Spleen (tissue), 11 donors: ENCODE data around the gene HBG1. TPM values are rescaled to one million over a fixed set of nuclear protein-coding genes. Genes with fewer than 3 reads are reported as not detected.
"Not testable (repeated sequence)": the region's sequence is repeated elsewhere in the genome, so short reads cannot be mapped to it uniquely, and the experiment has no call there.

Source experiments
- DNase-seq: peaks from one replicate; pipeline ENCODE4 v3.0.0-alpha.2; 2020
- H3K27ac ChIP-seq, 8 donors: fragments of 200-600 bp; sonication (generic) in 7 of 8; 1 replicate in 4 of 8; 2 replicates in 4 of 8; pipeline versions ENCODE4 v1.5.0 to v1.8.0; 2016 to 2021; ENCODE audit warnings: inconsistent platforms in 4 of 8, mild to moderate bottlenecking in 4 of 8, moderate library complexity in 1 of 8
- H3K27me3 ChIP-seq, 7 donors: fragments of 200-600 bp; sonication (generic) in 6 of 7; replicated peaks in 1 of 7; 1 replicate in 4 of 7; 2 replicates in 3 of 7; pipeline versions ENCODE4 v1.5.0 to v1.8.0; 2016 to 2021; ENCODE audit warnings: inconsistent platforms in 3 of 7, mild to moderate bottlenecking in 1 of 7
- H3K36me3 ChIP-seq, 6 donors: fragments of 200-600 bp; sonication (generic) in 5 of 6; 1 replicate in 4 of 6; 2 replicates in 2 of 6; pipeline versions ENCODE4 v1.5.0 to v1.8.0; 2016 to 2021; ENCODE audit warnings: inconsistent platforms in 2 of 6
- H3K4me1 ChIP-seq, 6 donors: fragments of 200-600 bp; sonication (generic) in 5 of 6; 1 replicate in 3 of 6; 2 replicates in 3 of 6; pipeline versions ENCODE4 v1.5.0 to v1.8.0; 2016 to 2021; ENCODE audit warnings: inconsistent platforms in 3 of 6
- H3K4me3 ChIP-seq, 8 donors: fragments of 200-600 bp; sonication (generic) in 7 of 8; 1 replicate in 4 of 8; 2 replicates in 4 of 8; pipeline versions ENCODE4 v1.5.0 to v1.8.0; 2016 to 2021; ENCODE audit warnings: inconsistent platforms in 4 of 8, mild to moderate bottlenecking in 4 of 8, moderate library complexity in 2 of 8
- H3K9me3 ChIP-seq, 8 donors: fragments of 200-600 bp; sonication (generic) in 7 of 8; 1 replicate in 4 of 8; 2 replicates in 4 of 8; pipeline versions ENCODE4 v1.5.0 to v1.8.0; 2016 to 2021; ENCODE audit warnings: inconsistent platforms in 4 of 8
- CTCF ChIP-seq, 11 experiments: fragments of 200-600 bp in 7 of 11; fragments of 450-650 bp in 4 of 11; sonication (generic) in 4 of 11; IDR thresholded peaks in 8 of 11; conservative IDR thresholded peaks in 3 of 11; 1 replicate in 7 of 11; 2 replicates in 4 of 11; pipeline versions ENCODE4 v1.4.0 to v1.8.0; 2016 to 2021; ENCODE audit warnings: antibody characterized with exemption in 11 of 11, inconsistent platforms in 4 of 11, mild to moderate bottlenecking in 1 of 11
- POLR2A ChIP-seq, 3 donors: fragments of 450-650 bp; IDR thresholded peaks; one replicate each; pipeline ENCODE4 v1.5.1; 2017; ENCODE audit warnings: antibody characterized with exemption in 3 of 3, mild to moderate bottlenecking in 1 of 3
- POLR2AphosphoS5 ChIP-seq, 3 donors: sonication (generic); formaldehyde crosslinking; IDR thresholded peaks; one replicate each; pipeline ENCODE4 v1.5.1; 2017; ENCODE audit warnings: antibody characterized with exemption in 3 of 3
- WGBS, 5 donors: extraction: QIAGEN DNeasy Blood & Tissue Kit in 3 of 5; methylation state at CpG; one replicate each; pipeline versions ENCODE4 v1.1.5 to v1.1.7; 2013 to 2018; 5-methylcytosine and 5-hydroxymethylcytosine counted together
- intact Hi-C: fragments of 100-400 bp; cut with DNase I; formaldehyde crosslinking; loops from one replicate; pipeline ENCODE4 v1.15.0; 2023; ENCODE audit warnings: low total_unique reads
- polyA plus RNA-seq, 3 donors: library from polyadenylated mRNA; stranded (reverse); fragments of 200-250 nt; gene quantifications; one replicate each; pipeline ENCODE4 v1.2.1, GENCODE V29; 2013
- total RNA-seq, 7 donors: library from RNA; depleted of rRNA in 3 of 7; stranded (reverse); fragments of >200 nt in 3 of 7; fragmentation: NEBNext Ultra II Directional in 4 of 7; extraction: Animal tissue kit (Norgen Biotek cat#: 25700) in 4 of 7; gene quantifications; one replicate each; pipeline versions ENCODE4 v1.1.0 to v1.2.1, GENCODE V29; 2016 to 2021
- donor health status: healthy with polysubstance abuse.
- donor health status: DM: no; HTN: no; CAD: no; lungs with moderate emphysema.
- donor health status: DM: no; HTN: no; CAD: no.
- donor health status: Bipolar disorder and iron deficiency.
- donor health status: healthy.
- donor health status: DM: no; HTN: no; CAD: no.
- donor health status: DM: yes; HTN: yes; CAD: no.

Gene HBG1
- total and polyA plus RNA-seq, 10 donors, result 0.21 to 15.0 (median 1.2) TPM; not detected in 7

GRCh38 chr11:5265832-5266231 is 16.2 kb upstream of the HBG1 start:
- TF ChIP-seq POLR2AphosphoS5 (IDR thresholded peaks at IDR 0.05), result no peak
- Histone ChIP-seq H3K4me1 (no peaks in the 10 kb centered on the region), H3K9me3 (peaks cover 0 to 12% (median 0%) of the 10 kb centered on the region in 8 donors), H3K27ac (no peak overlapping the region), H3K4me3 (no peak overlapping the region), H3K36me3 (no peaks in the 10 kb centered on the region), H3K27me3 (no peaks in the 10 kb centered on the region)
- 42 to 62% (median 43%) methylated on average over 2 of the region's 2 CpGs for WGBS, 5 donors
- intact Hi-C loops, result no loop called here
- no peak for DNase-seq

GRCh38 chr11:5258543-5259262 is 9.0 kb upstream of the HBG1 start:
- H3K27ac ChIP-seq, result no peak overlapping the region
- H3K4me1 ChIP-seq, result no peaks in the 10 kb centered on the region
- peaks cover 0 to 23% (median 8%) of the 10 kb centered on the region in 8 donors for H3K9me3 ChIP-seq
- H3K4me3 ChIP-seq, result no peak overlapping the region
- H3K27me3 ChIP-seq, result no peaks in the 10 kb centered on the region
- TF ChIP-seq CTCF (IDR thresholded peaks at IDR 0.05 in 8 of 11, conservative IDR thresholded peaks at IDR 0.05 in 3 of 11) (no peak), POLR2A (IDR thresholded peaks at IDR 0.05) (no peak), POLR2AphosphoS5 (IDR thresholded peaks at IDR 0.05) (no peak)
- no peaks in the 10 kb centered on the region for H3K36me3 ChIP-seq
- WGBS, 5 donors, result 72 to 88% (median 80%) methylated on average over 7 of the region's 7 CpGs
- intact Hi-C loops, result no loop called here
- DNase-seq, result no peak

GRCh38 chr11:5257296-5257695 is 7.6 kb upstream of the HBG1 start:
- H3K4me1 ChIP-seq, result no peaks in the 10 kb centered on the region
- intact Hi-C loops, result no loop called here
- peaks cover 0 to 23% (median 8%) of the 10 kb centered on the region in 8 donors for H3K9me3 ChIP-seq
- H3K4me3 ChIP-seq, result no peak overlapping the region
- TF ChIP-seq CTCF (IDR thresholded peaks at IDR 0.05 in 8 of 11, conservative IDR thresholded peaks at IDR 0.05 in 3 of 11) (no peak), POLR2A (IDR thresholded peaks at IDR 0.05) (no peak), POLR2AphosphoS5 (IDR thresholded peaks at IDR 0.05) (no peak)
- no peaks in the 10 kb centered on the region for H3K27me3 ChIP-seq
- no peak for DNase-seq
- no peak overlapping the region for H3K27ac ChIP-seq
- H3K36me3 ChIP-seq, result no peaks in the 10 kb centered on the region
- WGBS, 5 donors, result 48 to 74% (median 62%) methylated on average over 2 of the region's 2 CpGs

GRCh38 chr11:5254646-5255413 is 5.2 kb upstream of the HBG1 start, which contains the start of gene HBG2:
Gene HBG2, minus strand, starts transcription at chr11:5254781. Its CDS starts 53 bp downstream, at chr11:5254728.
- DNase-seq, intact Hi-C loops, H3K27me3 ChIP-seq, H3K4me1 ChIP-seq, H3K27ac ChIP-seq, H3K36me3 ChIP-seq, H3K4me3 ChIP-seq: not testable (repeated sequence)
- peaks cover 0 to 11% (median 3%) of the 10 kb centered on the region in 8 donors for H3K9me3 ChIP-seq
- WGBS, 5 donors, result 69 to 85% (median 79%) methylated on average over 4 of the region's 9 CpGs

GRCh38 chr11:5254023-5254422 is 4.4 kb upstream of the HBG1 start:
- H3K9me3 ChIP-seq, H3K36me3 ChIP-seq, H3K27ac ChIP-seq, DNase-seq, intact Hi-C loops, H3K27me3 ChIP-seq, H3K4me1 ChIP-seq, H3K4me3 ChIP-seq: not testable (repeated sequence)
- WGBS, 5 donors, result 72 to 86% (median 78%) methylated on average over 2 of the region's 2 CpGs

GRCh38 chr11:5253440-5253839 is 3.8 kb upstream of the HBG1 start:
- H3K4me3 ChIP-seq, DNase-seq, intact Hi-C loops, H3K36me3 ChIP-seq, H3K27me3 ChIP-seq, H3K4me1 ChIP-seq, H3K27ac ChIP-seq, H3K9me3 ChIP-seq: not testable (repeated sequence)
- WGBS, 5 donors, result 70 to 92% (median 90%) methylated on average over 5 of the region's 5 CpGs
